Activated CD4-positive, alpha-beta T cell treated with anti-CD3 and anti-CD28 coated beads for 48 hours (primary cell): ENCODE measurements around the gene BZW2.

Experiments
- DNase-seq: peaks from one replicate; pipeline ENCODE4 v3.0.0-alpha.2; 2020

BZW2 gene

GRCh38 chr7:16755397-16755796 is 109.4 kb downstream of the BZW2 start:
- DNase-seq, result no peak
